H9 (cell line): ENCODE measurements around the gene MAPK4. TPM values are rescaled to one million over a fixed set of nuclear protein-coding genes. Genes with fewer than 3 reads are reported as not detected.
"Not testable (repeated sequence)": the region's sequence is repeated elsewhere in the genome, so short reads cannot be mapped to it uniquely, and the experiment has no call there.

ENCODE experiments used
- DNase-seq: peaks from one replicate; pipeline ENCODE4 v3.0.0-alpha.2; 2017
- H2AFZ ChIP-seq: one replicate; pipeline ENCODE4 v1.6.1; 2013; ENCODE audit warnings: mild to moderate bottlenecking, low read length, control low read depth, moderate library complexity
- H2AK5ac ChIP-seq: 2 replicates; pipeline ENCODE4 v1.6.1; 2013; ENCODE audit warnings: low read length, control low read depth, mixed read lengths; ENCODE audit not compliant: insufficient read length
- H2BK120ac ChIP-seq: one replicate; pipeline ENCODE4 v1.6.1; 2013; ENCODE audit warnings: low read depth, mild to moderate bottlenecking, low read length, control low read depth, inconsistent platforms; ENCODE audit not compliant: poor library complexity, severe bottlenecking
- H2BK12ac ChIP-seq: 2 replicates; pipeline ENCODE4 v1.6.1; 2013; ENCODE audit warnings: low read length, control low read depth, mixed read lengths, low read depth; ENCODE audit not compliant: insufficient read length
- H2BK15ac ChIP-seq: 2 replicates; pipeline ENCODE4 v1.6.1; 2013; ENCODE audit warnings: low read depth, low read length, control low read depth
- H2BK20ac ChIP-seq: one replicate; pipeline ENCODE4 v1.6.1; 2013; ENCODE audit warnings: low read depth, mild to moderate bottlenecking, low read length, control low read depth, inconsistent platforms; ENCODE audit not compliant: poor library complexity, severe bottlenecking
- H2BK5ac ChIP-seq: 2 replicates; pipeline ENCODE4 v1.6.1; 2013; ENCODE audit warnings: low read length, control low read depth, mixed read lengths; ENCODE audit not compliant: insufficient read length
- H3K14ac ChIP-seq: 2 replicates; pipeline ENCODE4 v1.6.1; 2013; ENCODE audit warnings: low read length, control low read depth; ENCODE audit not compliant: insufficient read depth
- H3K18ac ChIP-seq: 2 replicates; pipeline ENCODE4 v1.6.1; 2013; ENCODE audit warnings: low read depth, mild to moderate bottlenecking, mixed read lengths, low read length, control low read depth; ENCODE audit not compliant: insufficient read length
- H3K23ac ChIP-seq: 2 replicates; pipeline ENCODE4 v1.6.1; 2013; ENCODE audit warnings: low read length, control low read depth, mixed read lengths, low read depth; ENCODE audit not compliant: insufficient read length
- H3K23me2 ChIP-seq: 2 replicates; pipeline ENCODE4 v1.6.1; 2013; ENCODE audit warnings: low read depth, mild to moderate bottlenecking, mixed read lengths, low read length, control low read depth; ENCODE audit not compliant: insufficient read length, poor library complexity, severe bottlenecking
- H3K27ac ChIP-seq: 2 replicates; pipeline ENCODE4 v1.5.1; 2013; ENCODE audit warnings: low read length, control low read depth, mixed read lengths, low read depth; ENCODE audit not compliant: insufficient read length
- H3K27me3 ChIP-seq: 2 replicates; pipeline ENCODE4 v1.6.1; 2013; ENCODE audit warnings: low read length, control low read depth, inconsistent platforms; ENCODE audit not compliant: insufficient read depth
- H3K4ac ChIP-seq: 2 replicates; pipeline ENCODE4 v1.6.1; 2013; ENCODE audit warnings: low read depth, mild to moderate bottlenecking, control low read depth, inconsistent platforms, low read length, moderate library complexity
- H3K4me1 ChIP-seq: 2 replicates; pipeline ENCODE4 v1.6.1; 2013; ENCODE audit warnings: low read length, control low read depth, inconsistent platforms; ENCODE audit not compliant: insufficient read depth
- H3K4me2 ChIP-seq: 2 replicates; pipeline ENCODE4 v1.6.1; 2013; ENCODE audit warnings: low read length, control low read depth, mixed read lengths; ENCODE audit not compliant: insufficient read length, insufficient read depth
- H3K56ac ChIP-seq: 2 replicates; pipeline ENCODE4 v1.6.1; 2013; ENCODE audit warnings: low read depth, mild to moderate bottlenecking, mixed read lengths, low read length, control low read depth; ENCODE audit not compliant: insufficient read length
- H3K79me1 ChIP-seq: 2 replicates; pipeline ENCODE4 v1.6.1; 2013; ENCODE audit warnings: low read depth, mild to moderate bottlenecking, moderate library complexity, low read length, control low read depth, inconsistent platforms; ENCODE audit not compliant: insufficient read depth, poor library complexity, severe bottlenecking
- H3K79me2 ChIP-seq: 2 replicates; pipeline ENCODE4 v1.6.1; 2013; ENCODE audit warnings: low read length, control low read depth, inconsistent platforms; ENCODE audit not compliant: insufficient read depth
- H3K9ac ChIP-seq: 2 replicates; pipeline ENCODE4 v1.6.1; 2013; ENCODE audit warnings: low read length, control low read depth, mixed read lengths; ENCODE audit not compliant: insufficient read length; ENCODE audit errors: extremely low read depth
- H3K9me3 ChIP-seq: one replicate; pipeline ENCODE4 v1.6.1; 2013; ENCODE audit warnings: low read depth, low read length, inconsistent platforms; ENCODE audit not compliant: control insufficient read depth
- H3T11ph ChIP-seq: one replicate; pipeline ENCODE4 v1.6.1; 2013; ENCODE audit warnings: mild to moderate bottlenecking, low read length, control low read depth, inconsistent platforms
- H4K20me1 ChIP-seq: one replicate; pipeline ENCODE4 v1.6.1; 2013; ENCODE audit not compliant: control insufficient read depth, insufficient read length, insufficient read depth
- H4K5ac ChIP-seq: 2 replicates; pipeline ENCODE4 v1.6.1; 2013; ENCODE audit warnings: low read depth, mild to moderate bottlenecking, mixed read lengths, low read length, control low read depth; ENCODE audit not compliant: insufficient read length
- H4K8ac ChIP-seq: replicated peaks from 2 replicates; pipeline ENCODE4 v1.6.1; 2013; ENCODE audit warnings: low read length, control low read depth, mixed read lengths, low read depth; ENCODE audit not compliant: insufficient read length
- H4K91ac ChIP-seq: 2 replicates; pipeline ENCODE4 v1.6.1; 2013; ENCODE audit warnings: low read depth, mild to moderate bottlenecking, moderate library complexity, mixed read lengths, low read length, control low read depth; ENCODE audit not compliant: insufficient read length
- H3K27ac Mint-ChIP-seq, 3 experiments: 2 replicates in 2 of 3; 3 replicates in 1 of 3; pipeline ENCODE4 v1.8.0; 2020 to 2021; ENCODE audit warnings: mixed read lengths in 3 of 3, mild to moderate bottlenecking in 1 of 3, moderate library complexity in 1 of 3
- H3K27me3 Mint-ChIP-seq: 2 replicates; pipeline ENCODE4 v1.8.0; 2021; ENCODE audit warnings: low read depth, mild to moderate bottlenecking, moderate library complexity, mixed read lengths
- H3K36me3 Mint-ChIP-seq, 3 experiments: 2 replicates in 2 of 3; 3 replicates in 1 of 3; pipeline ENCODE4 v1.8.0; 2020 to 2021; ENCODE audit warnings: low read depth in 3 of 3, mixed read lengths in 3 of 3; ENCODE audit not compliant: insufficient read depth in 1 of 3
- H3K4me1 Mint-ChIP-seq, 2 experiments: 2 replicates each; pipeline ENCODE4 v1.8.0; 2020; ENCODE audit warnings: mixed read lengths in 2 of 2
- H3K4me3 Mint-ChIP-seq, 2 experiments: 2 replicates in 1 of 2; 3 replicates in 1 of 2; pipeline ENCODE4 v1.8.0; 2020 to 2021; ENCODE audit warnings: mild to moderate bottlenecking in 2 of 2, mixed read lengths in 2 of 2, moderate library complexity in 1 of 2
- H3K9me3 Mint-ChIP-seq, 2 experiments: 2 replicates in 1 of 2; 3 replicates in 1 of 2; pipeline ENCODE4 v1.8.0; 2020; ENCODE audit warnings: mild to moderate bottlenecking in 2 of 2, mixed read lengths in 2 of 2, moderate library complexity in 1 of 2
- CTCF ChIP-seq: fragments of 200-600 bp; sonication (generic); conservative IDR thresholded peaks from 3 replicates; pipeline ENCODE4 v1.8.0; 2021; ENCODE audit warnings: antibody characterized with exemption, mild to moderate bottlenecking
- WGBS: extraction: QIAGEN DNeasy Blood & Tissue Kit; methylation state at CpG from one replicate; pipeline ENCODE4 v1.1.7; 2013; ENCODE audit warnings: missing lambda C conversion rate, low lambda C conversion rate, mixed read lengths; ENCODE audit not compliant: insufficient read length; ENCODE audit errors: extremely low coverage; 5-methylcytosine and 5-hydroxymethylcytosine counted together
- long read RNA-seq: library from polyadenylated mRNA; unstranded; transcript quantifications from one replicate; pipeline ENCODE4 v2.0.0, GENCODE V29; 2020
- total RNA-seq: library from RNA; stranded (reverse); gene quantifications from 2 replicates; pipeline ENCODE4 v1.2.1, GENCODE V29; 2021

The MAPK4 gene
- 1.6 and 1.9 TPM in 2 replicates for total RNA-seq
- long read RNA-seq: 0 reads

- Mint-ChIP-seq H3K4me1 (peaks cover 17 to 19% of the 10 kb centered on the region in 2 experiments), H3K27ac (no peak within 1 kb of the TSS), H3K27me3 (peaks cover 82% of the 10 kb centered on the region), H3K9me3 (peaks cover 7 to 8% of the 10 kb centered on the region in 2 experiments; a peak in 4 of 5 replicates), H3K4me3 (peak within 1 kb of the TSS; percentile 68 to 85), H3K36me3 (peaks cover 0 to 7% (median 0%) of the 10 kb centered on the region in 3 experiments; a peak in 2 of 7 replicates)
- Histone ChIP-seq H3K56ac (no peak within 1 kb of the TSS), H2BK5ac (no peak within 1 kb of the TSS), H2BK120ac (no peak within 1 kb of the TSS), H3K4me1 (no peaks in the 10 kb centered on the region), H3K79me1 (no peaks in the 10 kb centered on the region), H3K23me2 (peaks cover 13% of the 10 kb centered on the region), H4K91ac (no peak within 1 kb of the TSS), H3K9ac (peak within 1 kb of the TSS; percentile 51), H2AK5ac (no peak within 1 kb of the TSS), H3T11ph (no peak within 1 kb of the TSS), H4K8ac (no peak within 1 kb of the TSS), H4K20me1 (no peaks in the 10 kb centered on the region), H3K4ac (no peak within 1 kb of the TSS), H2BK20ac (no peak within 1 kb of the TSS), H2BK12ac (no peak within 1 kb of the TSS), H3K23ac (no peak within 1 kb of the TSS), H3K18ac (peak within 1 kb of the TSS; percentile 78), H3K27ac (no peak within 1 kb of the TSS), H3K79me2 (no peaks in the 10 kb centered on the region), H3K14ac (peak within 1 kb of the TSS; percentile 89), H3K4me2 (peak within 1 kb of the TSS; percentile 87), H4K5ac (no peak within 1 kb of the TSS), H2AFZ (no peak within 1 kb of the TSS), H3K27me3 (peaks cover 25% of the 10 kb centered on the region), H3K9me3 (no peaks in the 10 kb centered on the region), H2BK15ac (no peak within 1 kb of the TSS)
- no peak; the same call in 2 of the 3 replicates for TF ChIP-seq CTCF
- peak; percentile 42 for DNase-seq
- no CpG with 5 or more reads among the region's 109 CpGs for WGBS
Measured at GRCh38 chr18:50559752-50560680, at the start of gene MAPK4. Gene MAPK4 (plus strand): TSS chr18:50560087. CDS start chr18:50663959, 103,872 bp downstream.

GRCh38 chr18:50517277-50517676, 42.6 kb upstream of the MAPK4 start:
- not testable (repeated sequence) for H3K27me3 ChIP-seq, H2AFZ ChIP-seq, H2BK20ac ChIP-seq, H3K14ac ChIP-seq, H2BK15ac ChIP-seq, H3K4ac ChIP-seq, H4K20me1 ChIP-seq, H2AK5ac ChIP-seq, H4K8ac ChIP-seq, H3K56ac ChIP-seq, H3K79me2 ChIP-seq, H3K9ac ChIP-seq, H3K23ac ChIP-seq, H3K27ac Mint-ChIP-seq, H3K18ac ChIP-seq, H3K4me3 Mint-ChIP-seq, H3K36me3 Mint-ChIP-seq, H3K27me3 Mint-ChIP-seq, H2BK120ac ChIP-seq, H3K4me1 ChIP-seq, DNase-seq, H4K91ac ChIP-seq, H2BK12ac ChIP-seq, H4K5ac ChIP-seq, H3K27ac ChIP-seq, H2BK5ac ChIP-seq, H3K9me3 ChIP-seq, H3T11ph ChIP-seq, H3K79me1 ChIP-seq, H3K9me3 Mint-ChIP-seq, H3K4me2 ChIP-seq, H3K23me2 ChIP-seq
- H3K4me1 Mint-ChIP-seq: peaks cover 9 to 13% of the 10 kb centered on the region in 2 experiments
- WGBS: no CpG with 5 or more reads among the region's 5 CpGs
